ENCODE results near the gene NCOR2. TPM values are rescaled to one million over a fixed set of nuclear protein-coding genes. Genes with fewer than 3 reads are reported as not detected.

Gene NCOR2
- total RNA-seq, 1 experiment from 2014 or later: 153 TPM

DNA sequence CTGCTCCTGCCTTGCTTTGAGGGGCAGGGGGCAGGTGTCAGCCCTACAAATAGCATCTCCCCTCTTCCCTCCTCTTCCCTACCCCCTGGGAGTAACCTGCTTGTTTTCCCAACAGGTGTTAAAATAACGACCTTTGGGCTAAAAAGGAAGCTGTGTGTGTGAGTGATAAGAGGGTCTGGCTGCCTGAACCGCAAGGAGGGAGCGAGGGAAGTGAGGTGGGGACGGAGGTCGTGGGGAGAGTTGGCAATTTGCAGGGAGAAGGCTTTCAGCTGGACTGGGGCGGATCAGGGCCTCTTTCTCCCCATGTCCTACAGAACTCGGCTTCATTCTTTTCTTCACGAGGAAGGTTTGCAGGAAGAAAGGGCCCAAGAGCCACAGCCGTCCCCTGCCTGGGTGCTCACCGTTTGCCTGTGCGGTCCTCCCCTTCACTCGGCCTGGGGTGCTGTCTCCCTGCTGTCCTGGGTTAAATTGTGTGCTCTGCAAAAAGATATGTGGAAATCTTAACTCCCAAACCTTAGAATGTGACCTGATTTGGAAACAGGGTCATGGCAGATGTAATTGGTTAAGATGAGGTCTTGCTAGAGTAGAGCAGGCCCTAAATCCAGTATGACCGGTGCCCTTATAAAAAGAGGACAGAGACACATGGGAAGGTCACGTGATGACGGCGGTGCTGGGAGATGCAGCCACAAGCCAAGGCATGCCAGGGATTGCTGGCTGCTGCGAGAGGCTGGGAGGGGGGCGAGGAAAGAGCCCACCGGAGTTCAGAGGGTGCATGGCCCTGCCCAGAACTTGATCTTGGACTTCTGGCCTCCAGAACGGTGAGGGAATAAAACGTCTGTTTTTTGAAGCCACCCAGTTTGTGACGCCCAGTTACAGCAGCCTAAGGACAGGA lies 38.7 kb upstream of the NCOR2 start:
- no peaks in the 10 kb centered on the region for H4K20me1 ChIP-seq (ENCODE audit: insufficient read depth)
- intact Hi-C loops (cut with micrococcal nuclease): no loop called here
- H3K9me3 ChIP-seq (ENCODE audit: control insufficient read depth in 1 of 2, insufficient read depth in 1 of 2, low read depth in 1 of 2, low read length in 2 of 2): no peaks in the 10 kb centered on the region
- ChIA-PET RAD21 (ENCODE audit: low non-redundant PET in 1 of 2, low total read pairs in 2 of 2, uncharacterized antibody in 2 of 2, unreplicated experiment in 2 of 2) (no interaction called here), POLR2A (no interaction called here), CTCF (no interaction called here)
- no TSS peak for BruUV-seq (replicated peaks)
- TF ChIP-seq EZH2 (IDR thresholded peaks at IDR 0.05) (no peak), EGR1 (IDR thresholded peaks at IDR 0.05; ENCODE audit: low read depth) (no peak), ELF1 (IDR thresholded peaks at IDR 0.05; ENCODE audit: borderline replicate concordance, low read depth) (no peak), CBX3 (IDR thresholded peaks at IDR 0.05; ENCODE audit: low read depth) (no peak), ZFX (IDR thresholded peaks at IDR 0.05) (no peak), TCF7L2 (IDR thresholded peaks at IDR 0.05; ENCODE audit: borderline replicate concordance, extremely low read depth, insufficient read depth, insufficient read length) (no peak), JUND (IDR thresholded peaks at IDR 0.05) (no peak), CEBPB (IDR thresholded peaks at IDR 0.05; ENCODE audit: low read depth) (no peak), RAD21 (IDR thresholded peaks at IDR 0.05; ENCODE audit: low read depth) (no peak), POLR2A (IDR thresholded peaks at IDR 0.05; ENCODE audit: borderline replicate concordance, extremely low read depth, insufficient read depth, insufficient read length) (no peak), SRF (IDR thresholded peaks at IDR 0.05; ENCODE audit: low read depth) (no peak), SP1 (IDR thresholded peaks at IDR 0.05; ENCODE audit: low read depth) (no peak), SIN3A (IDR thresholded peaks at IDR 0.05; ENCODE audit: low read depth) (no peak), POLR2AphosphoS5 (IDR thresholded peaks at IDR 0.05; ENCODE audit: low read depth, low read length) (no peak)
- TF ChIP-seq, protein P1, sequence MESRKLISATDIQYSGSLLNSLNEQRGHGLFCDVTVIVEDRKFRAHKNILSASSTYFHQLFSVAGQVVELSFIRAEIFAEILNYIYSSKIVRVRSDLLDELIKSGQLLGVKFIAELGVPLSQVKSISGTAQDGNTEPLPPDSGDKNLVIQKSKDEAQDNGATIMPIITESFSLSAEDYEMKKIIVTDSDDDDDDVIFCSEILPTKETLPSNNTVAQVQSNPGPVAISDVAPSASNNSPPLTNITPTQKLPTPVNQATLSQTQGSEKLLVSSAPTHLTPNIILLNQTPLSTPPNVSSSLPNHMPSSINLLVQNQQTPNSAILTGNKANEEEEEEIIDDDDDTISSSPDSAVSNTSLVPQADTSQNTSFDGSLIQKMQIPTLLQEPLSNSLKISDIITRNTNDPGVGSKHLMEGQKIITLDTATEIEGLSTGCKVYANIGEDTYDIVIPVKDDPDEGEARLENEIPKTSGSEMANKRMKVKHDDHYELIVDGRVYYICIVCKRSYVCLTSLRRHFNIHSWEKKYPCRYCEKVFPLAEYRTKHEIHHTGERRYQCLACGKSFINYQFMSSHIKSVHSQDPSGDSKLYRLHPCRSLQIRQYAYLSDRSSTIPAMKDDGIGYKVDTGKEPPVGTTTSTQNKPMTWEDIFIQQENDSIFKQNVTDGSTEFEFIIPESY (IDR thresholded peaks at IDR 0.05; ENCODE audit: extremely low read depth, insufficient replicate concordance, low read length): no peak
- TF ChIP-seq, protein P2, sequence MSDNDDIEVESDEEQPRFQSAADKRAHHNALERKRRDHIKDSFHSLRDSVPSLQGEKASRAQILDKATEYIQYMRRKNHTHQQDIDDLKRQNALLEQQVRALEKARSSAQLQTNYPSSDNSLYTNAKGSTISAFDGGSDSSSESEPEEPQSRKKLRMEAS (IDR thresholded peaks at IDR 0.05): no peak
- TF ChIP-seq, protein P3, sequence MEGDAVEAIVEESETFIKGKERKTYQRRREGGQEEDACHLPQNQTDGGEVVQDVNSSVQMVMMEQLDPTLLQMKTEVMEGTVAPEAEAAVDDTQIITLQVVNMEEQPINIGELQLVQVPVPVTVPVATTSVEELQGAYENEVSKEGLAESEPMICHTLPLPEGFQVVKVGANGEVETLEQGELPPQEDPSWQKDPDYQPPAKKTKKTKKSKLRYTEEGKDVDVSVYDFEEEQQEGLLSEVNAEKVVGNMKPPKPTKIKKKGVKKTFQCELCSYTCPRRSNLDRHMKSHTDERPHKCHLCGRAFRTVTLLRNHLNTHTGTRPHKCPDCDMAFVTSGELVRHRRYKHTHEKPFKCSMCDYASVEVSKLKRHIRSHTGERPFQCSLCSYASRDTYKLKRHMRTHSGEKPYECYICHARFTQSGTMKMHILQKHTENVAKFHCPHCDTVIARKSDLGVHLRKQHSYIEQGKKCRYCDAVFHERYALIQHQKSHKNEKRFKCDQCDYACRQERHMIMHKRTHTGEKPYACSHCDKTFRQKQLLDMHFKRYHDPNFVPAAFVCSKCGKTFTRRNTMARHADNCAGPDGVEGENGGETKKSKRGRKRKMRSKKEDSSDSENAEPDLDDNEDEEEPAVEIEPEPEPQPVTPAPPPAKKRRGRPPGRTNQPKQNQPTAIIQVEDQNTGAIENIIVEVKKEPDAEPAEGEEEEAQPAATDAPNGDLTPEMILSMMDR (IDR thresholded peaks at IDR 0.05 in 2 of 3, conservative IDR thresholded peaks at IDR 0.05 in 1 of 3; ENCODE audit: borderline replicate concordance in 1 of 3, insufficient read depth in 1 of 3, low read depth in 2 of 3, low read length in 2 of 3): no peak
- H3K27me3 ChIP-seq (ENCODE audit: insufficient read depth, low read length): no peaks in the 10 kb centered on the region
- no peaks in the 10 kb centered on the region for H3K36me3 ChIP-seq (ENCODE audit: control insufficient read depth in 1 of 2, insufficient read depth in 2 of 2, low read length in 2 of 2)
- no peak overlapping the region for H3K27ac ChIP-seq (ENCODE audit: low read depth, low read length)
- H3K9ac ChIP-seq (ENCODE audit: low read length): no peak overlapping the region
- H3K4me3 ChIP-seq (replicated peaks in 1 of 2; ENCODE audit: low read depth in 1 of 2, low read length in 2 of 2): no peak overlapping the region
- no peak overlapping the region for H3K4me2 ChIP-seq (ENCODE audit: low read length)
- peaks cover 27 to 39% of the 10 kb centered on the region in 2 experiments for H3K4me1 ChIP-seq (ENCODE audit: control insufficient read depth in 1 of 2, insufficient read depth in 2 of 2, low read length in 2 of 2)
- DNase-seq (ENCODE audit: low read depth, low spot score) (no peak), ATAC-seq (no peak)
- no peak overlapping the region for H2AFZ ChIP-seq (ENCODE audit: low read depth, low read length, poor library complexity, severe bottlenecking)
- H3K79me2 ChIP-seq (ENCODE audit: insufficient read depth, low read length): no peaks in the 10 kb centered on the region
- no peaks in the 10 kb centered on the region for H3K9me2 ChIP-seq (ENCODE audit: insufficient read depth)

All from HCT116 (cell line).